ENCODE results near the gene SREBF2. TPM values are rescaled to one million over a fixed set of nuclear protein-coding genes. Genes with fewer than 3 reads are reported as not detected.

Gene SREBF2
- total and polyA plus RNA-seq, 2 experiments from 2014 or later = 23.6 to 26.5 TPM

DNA sequence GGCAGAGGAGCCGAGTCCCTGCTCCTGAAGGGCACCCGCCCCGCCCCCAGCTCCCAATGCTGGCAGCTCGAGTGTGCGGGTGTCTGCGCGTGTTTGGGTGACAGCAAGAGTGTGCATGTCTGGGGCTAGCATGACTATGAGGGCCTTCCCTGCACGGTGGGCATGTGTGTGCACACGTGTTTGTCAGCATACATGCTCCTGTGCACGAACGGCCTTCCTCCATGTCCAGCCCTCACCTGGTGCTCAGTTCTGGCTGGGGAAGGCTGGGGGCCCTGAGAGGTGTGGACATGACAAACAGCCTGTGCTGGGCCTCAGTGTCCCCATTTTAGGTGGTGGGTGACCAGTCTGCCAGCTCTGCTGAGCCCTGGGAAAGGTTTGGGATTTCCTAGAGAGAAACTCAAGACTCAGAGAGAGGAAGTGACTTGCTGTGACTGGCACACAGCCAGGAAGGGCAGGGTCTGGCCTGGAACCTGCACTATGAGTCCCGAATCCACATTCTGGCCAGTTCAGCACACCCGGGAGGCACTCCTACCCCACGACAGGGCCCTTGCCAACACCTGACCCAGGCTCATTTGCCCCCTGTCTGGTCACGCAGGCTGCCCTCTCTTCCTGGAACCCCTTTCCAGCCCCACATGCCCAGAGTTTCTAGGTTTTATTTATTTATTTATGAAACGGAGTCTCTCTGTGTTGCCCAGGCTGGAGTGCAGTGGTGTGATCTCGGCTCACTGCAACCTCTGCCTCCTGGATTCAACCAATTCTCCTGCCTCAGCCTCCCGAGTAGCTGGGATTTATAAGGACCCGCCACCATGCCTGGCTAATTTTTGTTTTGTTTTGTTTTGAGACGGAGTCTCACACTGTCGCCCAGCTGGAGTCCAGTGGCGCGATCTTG, 85.2 kb downstream of the SREBF2 start:
- Histone ChIP-seq H3K4me3 (no peak overlapping the region), H3K36me3 (ENCODE audit: low read depth) (no peaks in the 10 kb centered on the region), H2AFZ (no peak overlapping the region), H3K4me1 (ENCODE audit: insufficient read depth) (no peaks in the 10 kb centered on the region), H4K20me1 (ENCODE audit: insufficient read depth) (no peaks in the 10 kb centered on the region), H3K79me2 (ENCODE audit: insufficient read depth) (no peaks in the 10 kb centered on the region), H3K27ac (no peak overlapping the region), H3K9me2 (ENCODE audit: insufficient read depth) (no peaks in the 10 kb centered on the region), H3F3A (ENCODE audit: insufficient read depth) (0 out of 2 replicates have a peak, but pooled peaks cover 12% of the 10 kb centered on the region), H3K4me2 (ENCODE audit: unreplicated experiment) (no peak overlapping the region), H3K9me3 (ENCODE audit: low read depth) (no peaks in the 10 kb centered on the region), H3K9ac (no peak overlapping the region), H3K27me3 (replicated peaks; ENCODE audit: insufficient read depth) (peaks cover 28% of the 10 kb centered on the region)
- in situ Hi-C loops (cut with MboI) = no loop called here
- WGBS, 2 experiments (ENCODE audit: low coverage in 1 of 2, low lambda C conversion rate in 2 of 2, missing lambda C conversion rate in 2 of 2) = 70 to 73% methylated on average over 20 to 23 of the region's 23 CpGs
- TF ChIP-seq EZH2 (IDR thresholded peaks at IDR 0.05; ENCODE audit: insufficient read depth, poor library complexity, severe bottlenecking) (no peak), EZH2phosphoT487 (IDR thresholded peaks at IDR 0.05; ENCODE audit: insufficient read depth, low read depth) (no peak)
- DNase-seq = peak; percentile 37

DNA sequence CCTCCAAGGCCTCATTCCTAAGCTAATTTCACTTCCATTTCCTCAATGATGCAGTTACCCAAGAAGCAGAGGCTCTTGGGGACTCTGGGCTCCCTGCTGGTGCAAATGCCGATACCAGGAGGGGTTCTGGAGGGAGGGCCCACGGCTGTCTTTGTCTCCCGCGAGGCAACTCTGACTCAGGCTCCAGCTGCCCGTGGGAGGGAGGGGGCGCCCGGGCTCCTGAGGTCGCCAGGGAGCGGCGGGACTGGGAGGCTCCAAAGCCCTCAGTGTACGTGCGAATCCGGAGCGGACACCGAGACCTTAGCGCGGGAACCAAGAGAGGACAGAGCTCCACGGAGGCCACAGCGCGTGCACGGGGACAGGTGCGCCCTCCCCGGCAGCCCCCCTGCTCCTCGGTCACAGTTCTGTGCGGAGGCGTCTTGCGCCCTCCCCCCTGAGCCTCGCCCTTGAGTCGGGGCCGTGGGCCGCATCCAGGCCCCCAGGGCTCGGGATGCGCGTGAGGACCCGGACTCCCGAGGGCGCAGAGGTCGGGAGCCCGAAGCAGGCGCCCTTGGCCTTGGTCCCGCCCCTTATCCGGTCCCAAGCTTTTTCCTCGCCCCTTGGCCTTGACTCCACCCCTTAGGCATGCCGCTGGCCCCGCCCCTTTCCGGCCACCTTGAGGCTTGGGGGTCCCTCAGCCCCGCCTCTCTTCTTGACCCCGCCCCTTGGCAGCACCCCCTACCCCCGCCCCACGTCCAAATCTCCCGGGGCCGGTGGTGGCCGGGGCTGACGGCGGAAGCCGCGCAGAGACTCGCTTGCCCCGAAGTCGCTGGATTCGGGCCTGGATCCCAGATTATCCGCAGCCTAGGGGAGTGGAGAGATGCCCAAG, 86.7 kb downstream of the SREBF2 start:
- H3K36me3 ChIP-seq (ENCODE audit: low read depth) = no peaks in the 10 kb centered on the region
- in situ Hi-C loops (cut with MboI) = no loop called here
- H3F3A ChIP-seq (ENCODE audit: insufficient read depth) = 0 out of 2 replicates have a peak, but pooled peaks cover 12% of the 10 kb centered on the region
- peak; percentile 62 for DNase-seq
- H3K9ac ChIP-seq = no peak overlapping the region
- H3K27ac ChIP-seq = no peak overlapping the region
- no peaks in the 10 kb centered on the region for H3K79me2 ChIP-seq (ENCODE audit: insufficient read depth)
- H3K9me3 ChIP-seq (ENCODE audit: low read depth) = no peaks in the 10 kb centered on the region
- H4K20me1 ChIP-seq (ENCODE audit: insufficient read depth) = no peaks in the 10 kb centered on the region
- 6 to 7% methylated on average over 43 to 51 of the region's 62 CpGs for WGBS, 2 experiments (ENCODE audit: low coverage in 1 of 2, low lambda C conversion rate in 2 of 2, missing lambda C conversion rate in 2 of 2)
- H3K4me3 ChIP-seq = peak overlapping the region; percentile 64
- peak overlapping the region; percentile 67 for H3K4me2 ChIP-seq (ENCODE audit: unreplicated experiment)
- peak overlapping the region; percentile 82 for H2AFZ ChIP-seq
- peaks cover 23% of the 10 kb centered on the region for H3K27me3 ChIP-seq (replicated peaks; ENCODE audit: insufficient read depth)
- H3K9me2 ChIP-seq (ENCODE audit: insufficient read depth) = no peaks in the 10 kb centered on the region
- no peak for TF ChIP-seq EZH2 (IDR thresholded peaks at IDR 0.05; ENCODE audit: insufficient read depth, poor library complexity, severe bottlenecking)
- no peak for TF ChIP-seq EZH2phosphoT487 (IDR thresholded peaks at IDR 0.05; ENCODE audit: insufficient read depth, low read depth)
- no peaks in the 10 kb centered on the region for H3K4me1 ChIP-seq (ENCODE audit: insufficient read depth)

DNA sequence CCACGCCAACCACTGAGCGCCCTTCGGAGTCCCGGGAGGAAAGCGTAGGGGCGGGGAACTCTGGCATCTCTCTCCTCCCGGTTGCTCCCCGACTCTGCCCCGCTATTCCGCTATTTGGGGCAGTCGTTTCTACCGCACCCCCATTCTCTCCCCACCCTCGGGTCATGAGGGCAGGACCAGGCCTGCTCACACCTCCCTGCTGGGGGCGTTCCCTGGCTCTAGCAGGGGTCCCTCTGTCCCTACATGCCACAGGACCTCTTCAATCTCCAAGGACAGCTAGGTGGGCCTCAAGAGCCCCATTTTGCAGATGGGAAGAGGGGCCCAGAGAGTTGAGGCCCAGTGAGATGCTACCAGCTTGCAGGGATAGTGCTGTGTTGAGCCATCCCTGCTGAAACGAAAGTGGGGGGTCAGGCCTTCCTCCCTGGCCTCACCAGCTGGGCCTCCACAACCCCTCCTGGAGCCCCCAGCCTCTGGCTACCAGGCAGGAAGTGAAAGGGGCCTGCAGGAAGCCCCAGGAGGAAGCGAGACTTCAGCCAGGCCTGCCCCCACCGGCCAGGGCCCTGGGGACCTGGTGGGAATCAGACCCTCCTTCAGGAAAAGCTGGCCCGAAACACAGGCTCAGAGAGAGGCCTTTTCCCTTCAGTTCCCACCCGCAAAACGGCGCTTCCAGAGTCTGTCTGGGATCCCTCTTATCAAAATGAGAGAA, 87.5 kb downstream of the SREBF2 start:
- TF ChIP-seq EZH2phosphoT487 (IDR thresholded peaks at IDR 0.05; ENCODE audit: insufficient read depth, low read depth) (no peak), EZH2 (IDR thresholded peaks at IDR 0.05; ENCODE audit: insufficient read depth, poor library complexity, severe bottlenecking) (no peak)
- H4K20me1 ChIP-seq (ENCODE audit: insufficient read depth) = no peaks in the 10 kb centered on the region
- H2AFZ ChIP-seq = peak overlapping the region; percentile 82
- no peaks in the 10 kb centered on the region for H3K9me3 ChIP-seq (ENCODE audit: low read depth)
- H3K4me2 ChIP-seq (ENCODE audit: unreplicated experiment) = peak overlapping the region; percentile 67
- H3K4me1 ChIP-seq (ENCODE audit: insufficient read depth) = no peaks in the 10 kb centered on the region
- no peak for DNase-seq
- H3K4me3 ChIP-seq = peak overlapping the region; percentile 64; the same call in 1 of the 2 replicates
- no peak overlapping the region for H3K9ac ChIP-seq
- H3K27ac ChIP-seq = no peak overlapping the region
- WGBS, 2 experiments (ENCODE audit: low coverage in 1 of 2, low lambda C conversion rate in 2 of 2, missing lambda C conversion rate in 2 of 2) = 65 to 75% methylated on average over 15 to 21 of the region's 21 CpGs
- no peaks in the 10 kb centered on the region for H3K79me2 ChIP-seq (ENCODE audit: insufficient read depth)
- no peaks in the 10 kb centered on the region for H3K9me2 ChIP-seq (ENCODE audit: insufficient read depth)
- in situ Hi-C loops (cut with MboI) = no loop called here
- peaks cover 21% of the 10 kb centered on the region for H3K27me3 ChIP-seq (replicated peaks; ENCODE audit: insufficient read depth)
- no peaks in the 10 kb centered on the region for H3K36me3 ChIP-seq (ENCODE audit: low read depth)
- 0 out of 2 replicates have a peak, but pooled peaks cover 12% of the 10 kb centered on the region for H3F3A ChIP-seq (ENCODE audit: insufficient read depth)

DNA sequence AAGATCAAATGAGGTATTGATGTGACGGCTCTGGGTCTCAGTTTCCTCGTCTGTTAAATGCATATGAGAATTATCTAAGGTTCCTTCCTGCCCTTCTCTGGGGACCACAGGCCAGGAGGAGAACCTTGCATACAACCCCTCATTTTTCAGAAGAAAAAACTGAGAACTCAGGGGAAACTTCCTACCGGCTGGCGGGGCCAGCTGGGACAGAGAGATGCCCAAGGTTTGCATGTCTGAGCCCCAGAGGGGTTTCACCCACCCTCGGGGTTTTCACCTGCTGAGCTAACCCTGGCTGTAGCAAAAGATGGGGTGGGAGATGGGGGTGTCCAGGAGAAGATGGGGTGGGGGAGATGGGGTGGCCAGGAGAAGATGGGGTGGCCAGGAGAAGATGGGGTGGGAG, 89.4 kb downstream of the SREBF2 start:
- WGBS, 2 experiments (ENCODE audit: low coverage in 1 of 2, low lambda C conversion rate in 2 of 2, missing lambda C conversion rate in 2 of 2) = 88 to 89% methylated on average over 5 of the region's 5 CpGs
- Histone ChIP-seq H3K36me3 (ENCODE audit: low read depth) (no peaks in the 10 kb centered on the region), H4K20me1 (ENCODE audit: insufficient read depth) (no peaks in the 10 kb centered on the region), H3K27ac (no peak overlapping the region), H3K4me1 (ENCODE audit: insufficient read depth) (no peaks in the 10 kb centered on the region), H2AFZ (no peak overlapping the region), H3K9me2 (ENCODE audit: insufficient read depth) (no peaks in the 10 kb centered on the region), H3K9ac (no peak overlapping the region), H3K79me2 (ENCODE audit: insufficient read depth) (no peaks in the 10 kb centered on the region), H3K9me3 (ENCODE audit: low read depth) (no peaks in the 10 kb centered on the region), H3F3A (ENCODE audit: insufficient read depth) (no peaks in the 10 kb centered on the region), H3K4me3 (no peak overlapping the region), H3K4me2 (ENCODE audit: unreplicated experiment) (no peak overlapping the region), H3K27me3 (replicated peaks; ENCODE audit: insufficient read depth) (peaks cover 9% of the 10 kb centered on the region)
- in situ Hi-C loops (cut with MboI) = no loop called here
- TF ChIP-seq EZH2phosphoT487 (IDR thresholded peaks at IDR 0.05; ENCODE audit: insufficient read depth, low read depth) = no peak
- TF ChIP-seq EZH2 (IDR thresholded peaks at IDR 0.05; ENCODE audit: insufficient read depth, poor library complexity, severe bottlenecking) = no peak
- DNase-seq = no peak

Measured in GM23248 (cell line).